Left ventricle myocardium superior (tissue), 1 donor: ENCODE results near the gene TRAF2. TPM values are rescaled to one million over a fixed set of nuclear protein-coding genes. Genes with fewer than 3 reads are reported as not detected.
"Not testable (repeated sequence)": the region's sequence is repeated elsewhere in the genome, so short reads cannot be mapped to it uniquely, and the experiment has no call there.

ENCODE experiments used
- ATAC-seq: fragments of 200-7000 bp; cut with Tn5 transposase; one replicate; pipeline ENCODE4 v1.9.1; 2020; ENCODE audit warnings: mild to moderate bottlenecking, moderate library complexity
- DNase-seq: peaks from one replicate; pipeline ENCODE4 v3.0.0-alpha.2; 2020
- intact Hi-C: fragments of 100-400 bp; cut with micrococcal nuclease; formaldehyde crosslinking; loops from one replicate; pipeline ENCODE4 v1.11.0; 2022
- long read RNA-seq: library from polyadenylated mRNA; unstranded; transcript quantifications from one replicate; pipeline ENCODE4 v2.0.0, GENCODE V29; 2021
- total RNA-seq: library from RNA; stranded (reverse); fragmentation: NEBNext Ultra II Directional; extraction: Animal tissue kit (Norgen Biotek cat#: 25700); gene quantifications from one replicate; pipeline ENCODE4 v1.2.1, GENCODE V29; 2021
- donor health status: DM: no; HTN: yes; CAD: no; lungs with severe emphysema.

The TRAF2 gene, protein sequence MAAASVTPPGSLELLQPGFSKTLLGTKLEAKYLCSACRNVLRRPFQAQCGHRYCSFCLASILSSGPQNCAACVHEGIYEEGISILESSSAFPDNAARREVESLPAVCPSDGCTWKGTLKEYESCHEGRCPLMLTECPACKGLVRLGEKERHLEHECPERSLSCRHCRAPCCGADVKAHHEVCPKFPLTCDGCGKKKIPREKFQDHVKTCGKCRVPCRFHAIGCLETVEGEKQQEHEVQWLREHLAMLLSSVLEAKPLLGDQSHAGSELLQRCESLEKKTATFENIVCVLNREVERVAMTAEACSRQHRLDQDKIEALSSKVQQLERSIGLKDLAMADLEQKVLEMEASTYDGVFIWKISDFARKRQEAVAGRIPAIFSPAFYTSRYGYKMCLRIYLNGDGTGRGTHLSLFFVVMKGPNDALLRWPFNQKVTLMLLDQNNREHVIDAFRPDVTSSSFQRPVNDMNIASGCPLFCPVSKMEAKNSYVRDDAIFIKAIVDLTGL
- 11.4 TPM for total RNA-seq
- long read RNA-seq, partial matches to known transcripts, result 10 of 27 reads
- long read RNA-seq, other reads (novel, unspliced or antisense), result 15 of 27 reads

DNA sequence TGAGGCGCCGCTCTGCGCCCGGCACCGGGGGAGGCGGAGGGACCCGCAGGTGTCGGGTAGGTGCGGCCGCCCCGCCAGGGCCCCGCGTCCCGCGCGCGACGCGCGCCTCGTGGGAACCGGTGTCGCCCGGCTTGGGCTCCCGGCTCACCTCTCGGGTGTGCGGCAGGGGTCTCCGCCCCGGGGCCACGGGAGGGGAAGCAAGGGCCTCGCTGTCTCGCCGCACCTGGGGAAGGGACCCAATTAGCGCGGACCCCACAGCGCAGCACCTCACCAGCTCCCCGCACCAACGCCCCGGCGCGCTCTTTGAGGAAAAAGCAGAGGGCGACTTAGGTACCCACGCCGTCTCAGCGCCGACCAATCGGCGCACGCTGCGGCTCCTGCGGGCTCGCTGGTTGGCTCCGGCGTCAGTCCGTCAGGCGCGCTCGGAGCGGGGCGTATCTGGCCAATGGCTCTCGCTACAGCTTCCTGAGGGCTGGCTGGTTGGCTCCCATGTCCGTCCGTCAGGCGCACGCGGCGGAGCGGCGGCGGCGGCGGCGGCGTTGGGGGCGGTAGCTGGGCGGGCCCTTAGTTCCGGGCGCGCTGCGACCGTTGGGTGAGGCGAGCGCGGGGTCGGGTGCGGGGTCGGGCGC, at the start of gene TRAF2:
Gene TRAF2 (plus strand): TSS at position 567 of the 629 bp plus-strand sequence. CDS start 12,225 bp downstream, outside the sequence.
- peak; percentile 98 for ATAC-seq
- intact Hi-C loops, result no loop called here
- DNase-seq, result peak; percentile 99

DNA sequence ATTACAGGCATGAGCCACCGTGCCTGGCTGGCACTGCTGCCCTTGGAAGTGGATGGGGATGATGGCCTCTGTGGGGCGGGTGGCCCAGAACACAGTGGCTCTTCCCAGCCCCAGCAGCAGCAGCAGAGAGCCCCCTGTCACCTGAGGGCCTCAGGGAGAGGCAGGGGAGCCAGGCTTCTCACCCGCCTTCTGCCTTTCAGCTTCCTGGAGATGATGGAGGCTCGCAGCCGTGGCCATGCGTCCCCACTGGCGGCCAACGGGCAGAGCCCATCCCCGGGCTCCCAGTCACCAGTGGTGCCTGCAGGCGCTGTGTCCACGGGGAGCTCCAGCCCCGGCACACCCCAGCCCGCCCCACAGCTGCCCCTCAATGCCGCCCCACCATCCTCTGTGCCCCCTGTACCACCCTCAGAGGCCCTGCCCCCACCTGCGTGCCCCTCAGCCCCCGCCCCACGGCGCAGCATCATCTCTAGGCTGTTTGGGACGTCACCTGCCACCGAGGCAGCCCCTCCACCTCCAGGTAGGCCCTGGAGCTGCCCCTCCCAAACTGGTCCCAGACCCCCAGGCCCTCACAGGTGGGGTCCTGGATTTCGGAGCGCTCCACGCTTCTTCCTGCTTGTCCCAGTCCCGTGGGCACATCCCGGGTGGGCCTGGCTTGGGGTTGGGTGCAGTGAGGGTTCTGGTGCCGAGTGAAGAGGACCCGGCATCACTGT, 49.0 kb upstream of the TRAF2 start:
- ATAC-seq, result no peak
- DNase-seq, result no peak
- intact Hi-C loops, result no loop called here

DNA sequence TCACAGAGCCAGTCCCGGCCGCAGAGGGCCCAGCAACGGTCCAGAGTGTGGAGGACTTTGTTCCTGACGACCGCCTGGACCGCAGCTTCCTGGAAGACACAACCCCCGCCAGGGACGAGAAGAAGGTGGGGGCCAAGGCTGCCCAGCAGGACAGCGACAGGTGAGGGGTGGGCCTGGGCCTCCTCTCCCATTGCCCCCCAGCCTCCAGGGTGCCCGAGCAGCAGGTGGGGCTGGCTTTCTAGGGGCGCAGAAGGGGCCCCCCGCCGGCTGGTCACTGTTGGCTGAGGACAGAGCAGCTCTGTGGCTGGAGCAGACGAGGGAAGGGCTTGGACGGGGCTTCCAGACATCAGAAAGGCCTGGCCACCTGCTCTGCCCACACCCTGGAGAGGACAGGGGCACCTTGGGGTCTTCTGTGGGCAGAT, 48.4 kb upstream of the TRAF2 start:
- DNase-seq, intact Hi-C loops, ATAC-seq: not testable (repeated sequence)

DNA sequence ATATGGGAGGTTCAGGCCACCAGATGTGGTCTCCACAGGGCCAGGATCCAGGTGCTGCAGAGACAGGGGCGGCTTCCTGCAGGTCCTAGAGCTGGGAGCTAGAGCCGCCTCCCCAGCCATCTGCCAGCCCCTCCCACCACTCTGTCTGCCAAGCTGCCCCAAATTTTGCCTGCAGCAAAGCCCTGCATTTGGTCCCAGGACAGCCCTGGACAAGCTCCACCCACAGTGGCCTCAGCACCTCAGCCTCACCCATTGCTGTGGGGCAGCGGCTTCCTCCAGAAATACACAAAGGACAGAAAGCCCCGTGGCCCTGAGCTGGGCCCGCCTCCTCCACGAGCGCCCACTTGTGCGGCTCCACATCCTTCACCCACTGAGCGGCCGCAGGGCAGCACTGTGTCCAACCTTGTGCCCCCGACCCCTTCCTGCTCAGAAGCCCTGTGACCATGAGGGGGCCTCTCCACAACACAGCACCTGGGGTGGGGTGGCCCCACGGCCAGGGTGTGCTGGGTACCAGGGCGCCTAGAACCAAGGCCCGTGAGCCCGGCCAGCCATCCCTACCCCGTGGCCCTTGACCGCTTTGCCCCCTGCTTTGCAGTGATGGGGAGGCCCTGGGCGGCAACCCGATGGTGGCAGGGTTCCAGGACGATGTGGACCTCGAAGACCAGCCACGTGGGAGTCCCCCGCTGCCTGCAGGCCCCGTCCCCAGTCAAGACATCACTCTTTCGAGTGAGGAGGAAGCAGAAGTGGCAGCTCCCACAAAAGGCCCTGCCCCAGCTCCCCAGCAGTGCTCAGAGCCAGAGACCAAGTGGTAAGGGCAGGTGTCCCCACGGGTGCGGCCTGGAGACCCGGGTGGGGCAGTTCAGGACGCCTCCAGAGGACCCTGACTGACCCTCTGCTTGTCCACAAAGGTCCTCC, 47.7 kb upstream of the TRAF2 start:
- no peak for DNase-seq

DNA sequence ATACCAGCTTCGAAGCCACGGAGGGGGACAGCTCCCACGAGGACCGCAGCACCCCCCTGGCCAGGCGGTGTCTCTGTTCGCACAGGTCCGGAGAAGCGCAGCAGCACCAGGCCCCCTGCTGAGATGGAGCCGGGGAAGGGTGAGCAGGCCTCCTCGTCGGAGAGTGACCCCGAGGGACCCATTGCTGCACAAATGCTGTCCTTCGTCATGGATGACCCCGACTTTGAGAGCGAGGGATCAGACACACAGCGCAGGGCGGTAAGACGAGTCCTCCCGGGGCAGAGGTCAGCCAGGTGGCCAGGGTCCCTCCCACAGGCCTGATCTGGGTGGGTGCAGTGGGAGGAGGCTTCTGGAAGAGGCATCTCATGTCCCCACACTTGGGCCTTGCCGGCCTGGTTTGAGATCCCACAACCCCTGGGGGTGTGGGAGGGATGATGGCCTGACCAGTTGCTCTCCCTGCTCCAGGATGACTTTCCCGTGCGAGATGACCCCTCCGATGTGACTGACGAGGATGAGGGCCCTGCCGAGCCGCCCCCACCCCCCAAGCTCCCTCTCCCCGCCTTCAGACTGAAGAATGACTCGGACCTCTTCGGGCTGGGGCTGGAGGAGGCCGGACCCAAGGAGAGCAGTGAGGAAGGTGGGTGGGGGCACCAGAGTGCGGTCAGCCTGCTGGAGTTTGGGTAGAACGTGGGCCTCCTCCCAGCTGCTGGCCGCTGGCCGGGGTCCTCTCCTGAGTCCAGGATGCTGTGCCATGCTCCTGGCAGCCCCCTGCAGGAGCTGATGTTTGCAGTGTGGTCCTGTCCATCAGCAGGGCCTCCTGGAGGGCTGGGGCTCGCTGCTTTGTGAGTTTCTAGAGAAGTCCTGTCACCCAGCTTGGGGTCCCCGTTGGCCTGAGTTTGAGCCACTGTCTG, 46.8 kb upstream of the TRAF2 start:
- DNase-seq (no peak), ATAC-seq (no peak)
- intact Hi-C loops, result no loop called here

More for the DNA sequence above, 47.7 kb upstream of the TRAF2 start:
- intact Hi-C loops, result no loop called here
- ATAC-seq, result no peak

DNA sequence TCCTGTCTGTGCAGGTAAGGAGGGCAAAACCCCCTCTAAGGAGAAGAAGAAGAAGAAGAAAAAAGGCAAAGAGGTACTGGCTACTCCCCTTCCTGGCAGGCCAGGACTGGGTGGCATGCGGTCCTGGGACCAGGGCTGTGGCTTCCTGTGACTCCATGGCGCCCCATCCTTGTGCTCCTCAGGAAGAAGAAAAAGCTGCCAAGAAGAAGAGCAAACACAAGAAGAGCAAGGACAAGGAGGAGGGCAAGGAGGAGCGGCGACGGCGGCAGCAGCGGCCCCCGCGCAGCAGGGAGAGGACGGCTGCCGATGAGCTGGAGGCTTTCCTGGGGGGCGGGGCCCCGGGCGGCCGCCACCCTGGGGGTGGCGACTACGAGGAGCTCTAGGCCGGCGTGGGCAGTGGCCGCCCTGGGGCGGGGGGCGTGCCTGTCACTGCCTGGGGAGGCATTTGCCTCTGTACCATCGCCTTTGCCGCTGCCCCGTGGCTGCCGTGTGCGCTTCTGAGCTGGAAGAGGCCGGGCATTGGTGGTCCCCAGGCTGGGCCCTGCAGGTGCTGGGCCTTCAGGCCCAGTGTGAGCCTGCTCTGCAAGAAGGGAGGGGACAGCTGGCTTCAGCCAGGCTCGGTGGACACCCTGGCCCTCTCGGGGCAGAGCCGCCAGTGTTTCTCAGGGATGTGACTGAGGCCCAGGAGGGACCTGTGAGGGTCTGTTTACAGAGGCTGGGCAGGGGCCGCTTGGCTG, 46.0 kb upstream of the TRAF2 start:
- no peak for DNase-seq
- ATAC-seq, result no peak

DNA sequence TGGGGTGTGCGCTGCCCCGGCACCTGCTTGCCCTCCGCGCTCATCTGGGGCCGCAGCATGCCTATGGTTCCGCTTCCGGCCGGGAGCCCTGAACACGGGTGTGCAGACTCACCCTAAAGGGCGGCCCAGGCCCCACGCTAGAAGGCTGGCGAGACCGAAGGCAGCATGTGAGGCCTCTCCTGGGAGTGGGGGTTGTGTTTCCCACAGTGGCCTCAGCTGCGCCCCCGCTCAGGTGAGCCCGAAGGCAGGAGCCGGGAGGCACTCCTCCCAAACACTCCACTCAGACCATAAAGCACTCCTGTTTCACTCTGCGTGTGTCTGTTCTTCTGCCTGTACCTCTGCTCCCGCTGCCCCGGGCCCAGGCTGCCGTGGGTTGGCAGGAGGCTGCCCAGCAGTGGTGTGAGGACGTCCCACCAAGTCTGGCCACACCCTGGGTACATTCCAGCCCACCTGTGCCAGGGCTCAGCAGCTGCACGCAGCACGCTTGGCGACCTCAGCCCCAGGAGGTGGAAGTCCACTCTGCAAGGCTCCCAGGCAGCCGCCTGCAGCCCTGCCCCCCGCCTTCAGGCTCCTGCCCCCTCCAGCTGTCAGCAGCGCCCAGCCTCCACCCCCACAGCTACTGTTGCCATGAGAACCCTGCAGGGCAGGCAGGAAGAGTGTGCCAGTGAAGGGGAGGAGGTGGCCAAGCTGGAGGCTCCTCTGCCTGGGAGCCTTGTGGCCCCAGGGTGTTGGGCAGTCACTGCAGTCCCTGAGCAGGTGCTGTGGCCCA, 45.3 kb upstream of the TRAF2 start:
- DNase-seq (no peak), ATAC-seq (peak; percentile 2)
- intact Hi-C loops, result no loop called here

More for the DNA sequence above, 46.0 kb upstream of the TRAF2 start:
- intact Hi-C loops, result no loop called here

DNA sequence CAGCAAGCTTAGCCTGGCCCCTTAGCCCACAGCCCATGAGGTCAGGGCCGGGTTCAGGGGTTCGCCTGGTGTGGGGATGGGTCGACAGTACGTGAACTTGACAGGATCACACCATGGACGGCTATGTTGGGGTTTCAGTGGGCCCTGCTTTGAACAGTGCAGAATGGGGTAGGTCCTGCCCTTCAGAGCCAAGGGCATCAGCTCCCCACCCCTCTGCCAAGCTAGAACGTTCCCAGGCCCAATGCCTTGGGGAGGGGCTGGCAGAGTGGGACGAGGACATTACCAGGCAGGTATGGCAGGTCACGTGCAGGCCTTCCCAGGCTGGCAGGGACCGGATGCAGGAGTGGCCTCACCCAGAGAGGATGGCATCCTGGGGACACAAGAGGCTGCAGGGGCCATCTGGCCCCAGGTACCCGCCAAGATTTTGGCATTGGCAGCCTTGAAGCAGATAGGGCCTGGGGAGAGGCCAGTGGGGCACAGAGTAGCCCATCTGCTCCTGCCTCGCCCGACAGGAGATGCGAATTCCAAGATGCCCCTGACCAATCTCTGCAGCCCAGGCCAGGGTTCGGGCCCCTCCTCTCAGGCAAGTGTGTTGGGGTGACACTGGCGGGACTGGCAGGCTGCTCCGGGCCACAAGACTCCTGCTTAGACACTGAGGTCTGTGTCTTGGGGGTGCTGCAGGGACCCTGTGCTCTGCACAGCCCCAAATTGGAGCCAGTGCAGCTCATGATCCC, 44.5 kb upstream of the TRAF2 start:
- intact Hi-C loops, ATAC-seq, DNase-seq: not testable (repeated sequence)

DNA sequence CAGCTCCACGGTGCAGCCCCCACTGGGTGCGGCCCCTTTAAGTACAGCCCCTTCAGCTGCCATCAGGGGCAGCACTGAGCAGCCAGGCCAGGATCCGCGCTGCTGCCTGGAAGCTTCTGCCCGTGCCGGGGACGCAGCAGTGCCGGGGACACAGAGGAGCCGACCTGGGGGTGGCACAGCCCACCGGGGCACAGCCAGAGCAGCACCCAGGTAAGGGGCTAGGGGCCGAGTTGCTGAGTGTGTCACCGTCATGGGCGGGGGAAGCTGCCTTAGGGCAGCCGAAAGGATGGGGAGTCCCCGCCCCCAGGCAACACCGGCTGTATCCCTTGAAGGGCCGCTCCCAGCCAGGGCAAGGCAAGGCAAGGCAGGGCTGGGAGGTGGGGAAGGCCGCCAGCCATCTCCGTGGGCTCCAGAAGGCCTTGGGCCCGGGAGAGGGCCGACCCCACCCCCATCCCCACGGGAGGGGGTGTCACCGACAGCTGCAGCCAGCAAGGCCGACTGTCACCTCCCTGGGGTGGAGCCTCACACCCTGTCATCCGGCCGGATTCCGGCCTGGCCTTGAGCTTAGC, 43.9 kb upstream of the TRAF2 start, which contains the start of gene AJM1:
Gene AJM1 (plus strand): TSS at position 99 of the 569 bp plus-strand sequence. CDS start 1,937 bp downstream, outside the sequence.
- DNase-seq (peak; percentile 87), ATAC-seq (peak; percentile 80)
- intact Hi-C loops, result not testable (repeated sequence)

DNA sequence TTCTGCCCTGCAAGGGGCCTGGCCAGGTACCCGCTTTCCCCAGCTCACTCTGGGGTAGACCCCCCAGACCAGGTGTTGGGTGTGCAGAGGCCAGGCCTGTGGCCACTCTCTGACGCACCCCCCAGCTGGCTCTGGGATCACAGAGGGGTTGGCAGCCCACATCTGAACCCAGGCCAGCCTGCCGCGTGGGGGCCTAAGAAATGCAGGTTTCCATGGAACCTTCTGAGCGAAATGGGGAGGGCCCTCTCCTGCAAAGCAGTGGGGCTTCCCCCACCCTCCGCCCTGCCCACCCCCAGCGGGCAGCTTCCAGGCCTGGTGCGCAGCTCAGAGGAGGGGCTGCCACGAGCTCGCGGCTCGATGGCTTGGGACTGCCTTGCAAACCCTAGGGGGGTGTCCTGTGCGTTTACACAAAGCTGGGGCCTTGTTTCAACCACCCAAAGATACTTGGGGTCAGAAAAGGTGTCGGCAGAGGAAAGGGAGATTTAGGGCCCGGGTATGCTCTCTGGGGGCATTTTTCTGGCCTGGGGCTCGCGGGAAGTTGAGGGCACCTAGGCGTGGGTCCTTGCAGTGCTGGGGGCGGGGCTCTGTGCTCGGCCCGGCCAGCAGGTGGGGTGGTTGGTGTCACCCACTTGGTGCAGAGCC, 43.0 kb upstream of the TRAF2 start:
- ATAC-seq, result peak; percentile 2
- intact Hi-C loops, DNase-seq: not testable (repeated sequence)

DNA sequence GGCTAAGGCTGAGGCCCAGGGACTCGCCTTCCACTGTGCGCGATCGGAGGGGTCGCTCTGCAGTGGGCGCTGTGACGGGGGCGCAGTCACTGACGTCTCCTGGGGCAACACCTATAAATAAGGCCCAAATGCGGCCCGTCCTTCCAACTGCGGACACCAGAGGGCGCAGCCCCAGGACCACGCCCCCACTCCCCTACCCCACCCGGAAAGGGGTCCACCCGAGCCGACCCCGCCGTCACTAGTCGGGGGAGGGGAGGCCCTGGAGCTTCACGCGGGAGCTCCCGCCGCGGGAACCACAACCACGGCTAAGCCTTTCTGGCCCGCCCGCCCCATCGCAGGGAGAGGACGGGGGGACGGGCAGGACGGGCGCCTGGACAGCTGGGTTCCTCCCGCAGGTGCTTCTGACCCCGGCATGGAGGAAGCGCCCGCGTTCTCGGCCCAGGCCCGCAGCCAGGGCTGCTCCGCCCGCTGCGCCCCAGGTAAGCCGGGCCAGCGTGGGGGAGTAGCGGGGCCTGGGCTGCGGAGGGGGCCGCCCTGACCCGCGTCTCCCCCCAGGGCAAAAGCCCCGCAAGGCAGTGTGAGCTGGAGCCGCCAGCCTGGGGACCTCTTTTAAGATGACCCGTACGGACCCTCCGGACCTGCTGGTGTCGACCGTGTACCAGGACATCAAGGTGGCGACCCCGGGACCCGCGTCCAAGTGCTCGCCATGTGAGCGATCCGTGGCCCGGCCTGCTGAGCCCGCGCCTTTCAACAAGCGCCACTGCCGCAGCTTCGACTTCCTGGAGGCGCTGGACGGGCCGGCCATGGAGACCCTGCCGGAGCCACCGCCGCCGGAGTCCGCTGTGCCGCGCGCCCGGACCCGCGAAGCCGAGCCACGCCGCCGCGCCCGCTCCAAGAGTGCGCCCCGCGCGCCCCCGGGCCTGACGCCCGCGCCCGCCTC, 42.2 kb upstream of the TRAF2 start:
- intact Hi-C loops, ATAC-seq: not testable (repeated sequence)
- peak; percentile 68 for DNase-seq

DNA sequence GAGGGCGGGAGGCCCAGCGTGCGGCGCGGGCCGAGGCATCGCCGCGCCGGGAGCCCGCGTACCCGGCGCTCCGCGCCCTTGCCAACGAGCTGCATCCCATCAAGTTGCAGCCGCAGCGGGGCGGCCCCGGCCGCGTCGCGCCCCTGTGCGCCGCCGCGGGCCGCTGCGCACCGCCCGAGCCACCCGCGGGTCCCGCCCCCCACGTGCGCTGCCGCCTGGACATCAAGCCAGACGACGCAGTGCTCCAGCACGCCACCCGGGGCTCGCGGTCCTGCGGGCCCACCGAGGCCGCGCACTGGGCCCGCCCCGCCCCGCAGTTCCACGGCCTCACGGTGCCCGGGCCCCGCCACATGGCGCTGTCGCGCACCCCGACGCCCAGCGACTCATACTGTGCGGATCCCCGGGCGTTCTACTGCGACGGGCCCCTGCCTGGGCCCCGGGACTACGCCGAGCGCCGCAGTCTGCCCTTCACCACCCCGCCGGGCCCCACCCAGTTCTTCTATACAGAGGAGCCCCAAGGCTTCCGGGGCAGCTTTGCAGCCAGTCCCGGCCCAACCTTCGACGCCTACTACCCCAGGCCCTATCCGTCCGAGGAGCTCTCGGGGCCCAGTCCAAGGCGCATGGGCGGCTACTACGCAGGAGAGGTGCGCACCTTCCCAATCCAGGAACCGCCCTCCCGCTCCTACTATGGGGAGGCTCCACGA, 41.4 kb upstream of the TRAF2 start:
- intact Hi-C loops, result no loop called here
- ATAC-seq (no peak), DNase-seq (no peak)
